Measurements from ENCODE around the gene KRT13. TPM values are rescaled to one million over a fixed set of nuclear protein-coding genes. Genes with fewer than 3 reads are reported as not detected.

KRT13 gene
- total and polyA plus RNA-seq, 2 experiments from 2014 or later: not detected

DNA sequence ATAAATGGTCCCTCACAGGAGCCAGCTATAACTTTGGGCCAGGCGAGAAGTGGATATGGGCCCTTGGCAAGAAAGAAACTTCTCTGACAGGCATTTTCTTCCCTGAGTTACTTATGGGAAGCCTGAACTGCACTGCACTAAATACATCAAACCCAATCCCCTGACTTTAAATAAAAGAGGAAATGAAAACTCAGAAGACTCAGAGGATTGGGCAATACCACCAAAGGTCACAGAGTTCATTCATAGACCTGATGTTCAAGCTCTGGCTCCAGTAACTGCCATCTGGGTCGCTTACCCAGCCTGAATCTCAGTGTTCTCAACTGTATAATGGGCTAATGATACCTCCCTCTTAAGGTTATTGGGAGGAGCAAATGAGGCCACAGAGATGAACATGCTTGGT is 25.3 kb downstream of the KRT13 start:
- Histone ChIP-seq H3K4me3 (no peak overlapping the region), H3K9me2 (ENCODE audit: insufficient read depth) (no peaks in the 10 kb centered on the region; the same call in 1 of the 2 replicates), H3F3A (replicated peaks; ENCODE audit: low read depth) (no peaks in the 10 kb centered on the region), H4K20me1 (replicated peaks; ENCODE audit: insufficient read depth) (no peaks in the 10 kb centered on the region), H3K27me3 (ENCODE audit: insufficient read depth) (no peaks in the 10 kb centered on the region), H3K4me1 (ENCODE audit: insufficient read depth) (no peaks in the 10 kb centered on the region), H3K4me2 (no peak overlapping the region), H3K79me2 (replicated peaks; ENCODE audit: insufficient read depth) (no peaks in the 10 kb centered on the region), H2AFZ (no peak overlapping the region), H3K36me3 (ENCODE audit: insufficient read depth) (no peaks in the 10 kb centered on the region), H3K27ac (ENCODE audit: low read depth) (no peak overlapping the region)
- Mint-ChIP-seq H3K27ac (no peak overlapping the region), H3K27me3 (ENCODE audit: insufficient read depth, low read depth, poor library complexity) (peaks cover 12% of the 10 kb centered on the region), H3K9me3 (no peaks in the 10 kb centered on the region), H3K4me3 (no peak overlapping the region), H3K36me3 (ENCODE audit: low read depth) (no peaks in the 10 kb centered on the region), H3K4me1 (no peaks in the 10 kb centered on the region)
- TF ChIP-seq JUNB (IDR thresholded peaks at IDR 0.05; ENCODE audit: unreplicated experiment): no peak
- TF ChIP-seq EZH2 (IDR thresholded peaks at IDR 0.05; ENCODE audit: low read depth, unreplicated experiment): no peak
- no peak for TF ChIP-seq NANOG (IDR thresholded peaks at IDR 0.05; ENCODE audit: borderline replicate concordance)
- TF ChIP-seq, protein P1, sequence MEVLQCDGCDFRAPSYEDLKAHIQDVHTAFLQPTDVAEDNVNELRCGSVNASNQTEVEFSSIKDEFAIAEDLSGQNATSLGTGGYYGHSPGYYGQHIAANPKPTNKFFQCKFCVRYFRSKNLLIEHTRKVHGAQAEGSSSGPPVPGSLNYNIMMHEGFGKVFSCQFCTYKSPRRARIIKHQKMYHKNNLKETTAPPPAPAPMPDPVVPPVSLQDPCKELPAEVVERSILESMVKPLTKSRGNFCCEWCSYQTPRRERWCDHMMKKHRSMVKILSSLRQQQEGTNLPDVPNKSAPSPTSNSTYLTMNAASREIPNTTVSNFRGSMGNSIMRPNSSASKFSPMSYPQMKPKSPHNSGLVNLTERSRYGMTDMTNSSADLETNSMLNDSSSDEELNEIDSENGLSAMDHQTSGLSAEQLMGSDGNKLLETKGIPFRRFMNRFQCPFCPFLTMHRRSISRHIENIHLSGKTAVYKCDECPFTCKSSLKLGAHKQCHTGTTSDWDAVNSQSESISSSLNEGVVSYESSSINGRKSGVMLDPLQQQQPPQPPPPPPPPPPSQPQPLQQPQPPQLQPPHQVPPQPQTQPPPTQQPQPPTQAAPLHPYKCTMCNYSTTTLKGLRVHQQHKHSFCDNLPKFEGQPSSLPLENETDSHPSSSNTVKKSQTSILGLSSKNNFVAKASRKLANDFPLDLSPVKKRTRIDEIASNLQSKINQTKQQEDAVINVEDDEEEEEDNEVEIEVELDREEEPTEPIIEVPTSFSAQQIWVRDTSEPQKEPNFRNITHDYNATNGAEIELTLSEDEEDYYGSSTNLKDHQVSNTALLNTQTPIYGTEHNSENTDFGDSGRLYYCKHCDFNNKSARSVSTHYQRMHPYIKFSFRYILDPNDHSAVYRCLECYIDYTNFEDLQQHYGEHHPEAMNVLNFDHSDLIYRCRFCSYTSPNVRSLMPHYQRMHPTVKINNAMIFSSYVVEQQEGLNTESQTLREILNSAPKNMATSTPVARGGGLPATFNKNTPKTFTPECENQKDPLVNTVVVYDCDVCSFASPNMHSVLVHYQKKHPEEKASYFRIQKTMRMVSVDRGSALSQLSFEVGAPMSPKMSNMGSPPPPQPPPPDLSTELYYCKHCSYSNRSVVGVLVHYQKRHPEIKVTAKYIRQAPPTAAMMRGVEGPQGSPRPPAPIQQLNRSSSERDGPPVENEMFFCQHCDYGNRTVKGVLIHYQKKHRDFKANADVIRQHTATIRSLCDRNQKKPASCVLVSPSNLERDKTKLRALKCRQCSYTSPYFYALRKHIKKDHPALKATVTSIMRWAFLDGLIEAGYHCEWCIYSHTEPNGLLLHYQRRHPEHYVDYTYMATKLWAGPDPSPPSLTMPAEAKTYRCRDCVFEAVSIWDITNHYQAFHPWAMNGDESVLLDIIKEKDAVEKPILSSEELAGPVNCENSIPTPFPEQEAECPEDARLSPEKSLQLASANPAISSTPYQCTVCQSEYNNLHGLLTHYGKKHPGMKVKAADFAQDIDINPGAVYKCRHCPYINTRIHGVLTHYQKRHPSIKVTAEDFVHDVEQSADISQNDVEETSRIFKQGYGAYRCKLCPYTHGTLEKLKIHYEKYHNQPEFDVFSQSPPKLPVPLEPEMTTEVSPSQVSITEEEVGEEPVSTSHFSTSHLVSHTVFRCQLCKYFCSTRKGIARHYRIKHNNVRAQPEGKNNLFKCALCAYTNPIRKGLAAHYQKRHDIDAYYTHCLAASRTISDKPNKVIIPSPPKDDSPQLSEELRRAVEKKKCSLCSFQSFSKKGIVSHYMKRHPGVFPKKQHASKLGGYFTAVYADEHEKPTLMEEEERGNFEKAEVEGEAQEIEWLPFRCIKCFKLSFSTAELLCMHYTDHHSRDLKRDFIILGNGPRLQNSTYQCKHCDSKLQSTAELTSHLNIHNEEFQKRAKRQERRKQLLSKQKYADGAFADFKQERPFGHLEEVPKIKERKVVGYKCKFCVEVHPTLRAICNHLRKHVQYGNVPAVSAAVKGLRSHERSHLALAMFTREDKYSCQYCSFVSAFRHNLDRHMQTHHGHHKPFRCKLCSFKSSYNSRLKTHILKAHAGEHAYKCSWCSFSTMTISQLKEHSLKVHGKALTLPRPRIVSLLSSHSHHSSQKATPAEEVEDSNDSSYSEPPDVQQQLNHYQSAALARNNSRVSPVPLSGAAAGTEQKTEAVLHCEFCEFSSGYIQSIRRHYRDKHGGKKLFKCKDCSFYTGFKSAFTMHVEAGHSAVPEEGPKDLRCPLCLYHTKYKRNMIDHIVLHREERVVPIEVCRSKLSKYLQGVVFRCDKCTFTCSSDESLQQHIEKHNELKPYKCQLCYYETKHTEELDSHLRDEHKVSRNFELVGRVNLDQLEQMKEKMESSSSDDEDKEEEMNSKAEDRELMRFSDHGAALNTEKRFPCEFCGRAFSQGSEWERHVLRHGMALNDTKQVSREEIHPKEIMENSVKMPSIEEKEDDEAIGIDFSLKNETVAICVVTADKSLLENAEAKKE (CRISPR knock-in tag; IDR thresholded peaks at IDR 0.05): no peak
- TF ChIP-seq STAT1 (IDR thresholded peaks at IDR 0.05; ENCODE audit: unreplicated experiment): no peak
- TF ChIP-seq ZNF331 (CRISPR knock-in tag; IDR thresholded peaks at IDR 0.05; ENCODE audit: low read depth): no peak
- no peak for TF ChIP-seq EZH2phosphoT487 (IDR thresholded peaks at IDR 0.05; ENCODE audit: unreplicated experiment)
- no peak for TF ChIP-seq POLR2AphosphoS5 (IDR thresholded peaks at IDR 0.05; ENCODE audit: low read depth)
- DNase-seq (ENCODE audit: low spot score): no peak
- no peak for ATAC-seq
